PC-9 (cell line): Measurements from ENCODE around the gene IL15.

Source experiments
- CTCF ChIP-seq: fragments of 200-600 bp; sonication (generic); conservative IDR thresholded peaks from 2 replicates; pipeline ENCODE4 v1.6.1; 2017; ENCODE audit warnings: mixed run types, antibody characterized with exemption, mild to moderate bottlenecking, moderate library complexity
- EZH2 ChIP-seq: fragments of 200-600 bp; sonication (generic); IDR thresholded peaks from 2 replicates; pipeline ENCODE4 v1.8.0; 2017; ENCODE audit warnings: antibody characterized with exemption, low read depth

- TF ChIP-seq CTCF (no peak), EZH2 (no peak)
These were observed 10.6 kb downstream of the IL15 start for GRCh38 chr4:141646969-141647368.
